Kidney (tissue), 14 donors: ENCODE results near the gene ZBED4. TPM values are rescaled to one million over a fixed set of nuclear protein-coding genes. Genes with fewer than 3 reads are reported as not detected.

Experiments used
- DNase-seq, 5 donors: peaks; one replicate each; pipeline ENCODE4 v3.0.0-alpha.2; 2013 to 2020
- FAIRE-seq: peaks from 2 replicates; lab custom pipeline; 2012; peaks lifted over from hg19 to GRCh38; lab: Jason Lieb, UNC
- H3K27ac ChIP-seq, 2 donors: one replicate each; pipeline ENCODE4 v1.7.0; 2013; ENCODE audit warnings: low read depth in 2 of 2, low read length in 2 of 2, inconsistent platforms in 1 of 2
- H3K27me3 ChIP-seq: one replicate; pipeline ENCODE4 v1.7.1; 2013; ENCODE audit warnings: low read length, inconsistent platforms; ENCODE audit not compliant: control insufficient read depth, insufficient read depth
- H3K36me3 ChIP-seq, 3 donors: one replicate each; pipeline versions ENCODE4 v1.7.0 to v1.7.1; 2013; ENCODE audit warnings: low read length in 3 of 3, control low read depth in 1 of 3, inconsistent platforms in 1 of 3; ENCODE audit not compliant: insufficient read depth in 3 of 3, control insufficient read depth in 2 of 3
- H3K4me1 ChIP-seq, 3 donors: one replicate each; pipeline versions ENCODE4 v1.7.0 to v1.7.1; 2013; ENCODE audit warnings: low read length in 3 of 3, inconsistent platforms in 1 of 3, low read depth in 1 of 3; ENCODE audit not compliant: control insufficient read depth in 2 of 3, insufficient read depth in 2 of 3
- H3K4me3 ChIP-seq, 3 donors: one replicate each; pipeline versions ENCODE4 v1.7.0 to v1.8.1; 2013; ENCODE audit warnings: low read length in 3 of 3, control low read depth in 1 of 3, inconsistent platforms in 1 of 3
- H3K9ac ChIP-seq, 3 donors: one replicate each; pipeline versions ENCODE4 v1.7.0 to v1.7.1; 2013; ENCODE audit warnings: low read length in 3 of 3, control low read depth in 1 of 3, inconsistent platforms in 1 of 3
- H3K9me3 ChIP-seq, 3 donors: one replicate each; pipeline versions ENCODE4 v1.7.0 to v1.7.1; 2013; ENCODE audit warnings: low read length in 3 of 3, control low read depth in 1 of 3, inconsistent platforms in 1 of 3; ENCODE audit not compliant: control insufficient read depth in 2 of 3, insufficient read depth in 1 of 3
- CTCF ChIP-seq: IDR thresholded peaks from 3 replicates; pipeline ENCODE4 v1.5.1; 2012; ENCODE audit warnings: mild to moderate bottlenecking, moderate library complexity, borderline replicate concordance; ENCODE audit not compliant: insufficient read depth; ENCODE audit errors: extremely low read depth
- intact Hi-C: fragments of 100-400 bp; cut with DNase I; formaldehyde crosslinking; loops from one replicate; pipeline ENCODE4 v1.11.1; 2022
- polyA plus RNA-seq: library from polyadenylated mRNA; stranded (reverse); fragments of 350-450 nt; fragmentation: Illumina TruSeq; extraction: RNeasy Lipid Tissue Mini Kit (QIAGEN cat#74804); gene quantifications from one replicate; pipeline ENCODE4 v1.2.3, GENCODE V29; 2014; ENCODE audit warnings: low read depth, low replicate concordance; ENCODE audit not compliant: insufficient read depth
- total RNA-seq: library from RNA; stranded (reverse); fragmentation: NEBNext Ultra II Directional; extraction: Animal tissue kit (Norgen Biotek cat#: 25700); gene quantifications from one replicate; pipeline ENCODE4 v1.2.1, GENCODE V29; 2021
- donor health status: control.
- donor health status: control.
- donor health status: control.
- donor health status: control.
- donor health status: control.
- donor health status: DM: yes; HTN: yes; CAD: no.
- donor health status: Normal renal cell carcinoma (clear cell type).

The ZBED4 gene
- total and polyA plus RNA-seq, 2 donors from 2014 or later = 2.1 to 12.9 TPM

DNA sequence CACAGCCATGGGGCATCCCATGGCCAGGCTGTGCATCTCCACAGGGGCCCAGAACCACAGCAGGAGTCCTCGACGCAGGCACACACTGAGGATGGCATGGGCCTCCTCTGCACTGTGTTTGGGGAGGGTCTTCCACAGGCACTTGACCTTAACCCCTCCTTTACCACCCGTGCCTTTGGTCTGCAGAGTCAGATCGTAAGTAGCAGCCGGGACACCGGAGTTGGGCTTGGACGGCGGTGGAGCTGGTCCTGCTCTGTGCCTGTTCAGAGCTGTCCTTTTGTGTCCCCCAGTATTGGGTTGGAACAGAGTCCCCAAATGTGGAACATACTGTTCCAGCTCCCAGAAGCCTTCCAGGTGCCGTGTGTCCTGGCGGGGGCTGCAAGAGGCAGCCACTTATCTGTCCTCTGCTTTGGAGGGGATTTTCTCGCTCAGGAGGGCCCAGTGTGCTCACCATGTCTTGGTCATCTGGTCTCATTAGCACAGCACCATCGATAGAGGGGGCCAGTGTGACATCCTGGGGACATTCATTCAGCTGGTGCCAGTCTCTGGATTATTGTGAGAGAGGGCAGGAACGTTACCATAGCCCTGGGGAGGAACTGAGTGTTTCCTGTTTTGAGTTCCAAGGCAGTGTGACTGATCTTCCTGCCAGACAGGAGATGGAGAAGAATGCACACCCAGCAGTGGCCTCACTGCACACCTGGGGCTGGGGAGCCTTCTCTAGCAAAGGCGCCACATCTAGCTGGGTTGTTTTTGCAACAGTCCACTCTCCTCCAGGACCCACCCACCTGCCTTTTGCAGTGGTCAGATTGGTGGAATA lies 77.2 kb downstream of the ZBED4 start:
- H3K4me1 ChIP-seq = peaks cover 0 to 25% (median 0%) of the 10 kb centered on the region in 3 donors
- intact Hi-C loops = no loop called here
- peak overlapping the region; percentile 20 to 32 for H3K27ac ChIP-seq
- no peaks in the 10 kb centered on the region for H3K9me3 ChIP-seq
- H3K36me3 ChIP-seq = no peaks in the 10 kb centered on the region
- FAIRE-seq (no peak), DNase-seq (peak; percentile 52 to 83 (median 67))
- no peak overlapping the region for H3K9ac ChIP-seq
- no peak overlapping the region for H3K4me3 ChIP-seq
- TF ChIP-seq CTCF = peak; percentile 78
- H3K27me3 ChIP-seq = no peaks in the 10 kb centered on the region

DNA sequence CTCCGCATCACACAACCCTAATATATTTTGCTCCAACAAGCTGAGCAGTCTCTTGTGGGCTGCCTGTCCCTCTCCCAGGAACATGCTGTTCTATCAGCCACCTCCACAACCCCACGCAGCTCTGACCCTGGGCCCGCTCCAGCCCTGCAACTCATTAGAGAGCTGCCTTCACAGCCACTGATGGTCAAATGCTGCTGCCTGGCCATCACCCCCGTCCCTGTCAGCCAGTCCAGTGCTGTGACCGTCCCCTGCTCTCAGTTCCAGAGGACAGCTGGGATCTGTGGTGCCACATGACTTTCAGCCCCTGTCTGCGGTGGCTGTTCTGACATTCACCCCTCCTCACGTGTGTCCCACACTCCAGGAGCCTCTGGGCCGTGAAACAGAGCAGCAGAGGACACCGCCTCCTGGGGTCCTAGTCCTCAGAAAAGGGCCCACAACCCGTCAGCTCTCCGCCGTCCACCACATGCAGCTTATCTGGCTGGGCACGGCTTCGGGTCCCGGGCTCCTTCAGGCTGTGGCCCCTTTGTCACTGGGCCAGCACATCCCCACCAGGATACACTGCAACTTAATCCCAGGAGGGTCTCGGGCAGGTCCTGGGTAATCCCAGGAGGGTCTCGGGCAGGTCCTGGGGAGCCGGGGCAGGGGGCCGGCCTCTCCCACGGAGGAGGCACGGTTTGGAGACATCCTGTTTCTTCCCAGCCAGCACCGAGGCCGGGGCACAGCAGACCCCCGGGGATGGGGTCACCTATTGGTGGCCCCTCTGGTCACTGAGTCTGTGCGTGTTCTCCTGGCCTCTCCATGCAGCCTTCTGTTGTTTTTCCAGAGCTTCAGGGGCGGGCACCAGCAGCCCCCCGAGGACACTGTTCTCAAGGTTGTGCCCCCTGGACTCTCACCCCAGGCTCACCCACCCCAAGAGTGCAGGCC lies 79.9 kb downstream of the ZBED4 start:
- H3K27ac ChIP-seq = peak overlapping the region; percentile 86 to 93
- FAIRE-seq (no peak), DNase-seq (peak in 2 of 5 donors; percentile 56 to 95)
- peak overlapping the region in 1 of 3 donors; percentile 7 for H3K9ac ChIP-seq
- H3K27me3 ChIP-seq = no peaks in the 10 kb centered on the region
- intact Hi-C loops = no loop called here
- peaks cover 0 to 43% (median 3%) of the 10 kb centered on the region in 3 donors for H3K4me1 ChIP-seq
- H3K4me3 ChIP-seq = no peak overlapping the region
- H3K36me3 ChIP-seq = no peaks in the 10 kb centered on the region
- H3K9me3 ChIP-seq = no peaks in the 10 kb centered on the region
- TF ChIP-seq CTCF = no peak

DNA sequence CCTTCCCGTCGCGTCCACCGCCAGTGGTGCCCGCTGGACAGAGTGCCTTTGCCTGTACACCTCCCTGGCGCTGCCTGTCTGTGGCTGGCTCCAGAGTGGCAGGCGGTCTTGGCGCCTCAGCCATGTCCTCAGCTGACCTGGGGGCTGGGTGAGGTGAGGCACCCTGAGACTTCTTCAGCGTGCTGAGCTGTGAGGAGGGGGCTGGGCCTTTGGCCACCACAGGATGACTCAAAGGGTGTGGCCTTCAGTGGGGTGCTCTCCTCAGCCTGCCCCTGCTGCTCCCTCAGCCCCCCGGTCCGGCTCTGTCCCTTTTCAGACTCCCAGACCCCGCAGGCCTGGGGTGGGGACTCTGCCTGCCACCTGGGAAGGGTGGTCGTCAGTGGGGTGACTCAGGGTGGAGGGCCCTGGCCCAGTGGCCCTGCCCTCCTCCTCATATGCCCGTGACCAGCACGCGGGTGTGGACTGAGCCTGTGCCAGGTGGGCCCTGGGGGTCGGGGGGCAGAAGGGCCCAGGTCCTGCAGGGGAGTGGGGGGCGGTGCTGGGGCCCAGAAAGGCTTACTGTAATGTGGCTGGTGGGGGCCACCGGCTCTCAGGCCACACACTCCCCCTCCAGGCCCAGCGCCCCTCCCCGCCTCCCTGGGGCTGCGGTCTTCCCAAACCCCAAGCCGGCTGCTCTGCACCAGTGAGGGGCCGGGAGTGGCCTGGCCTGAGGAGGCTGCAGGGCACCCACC lies 80.7 kb downstream of the ZBED4 start:
- peak in 2 of 5 donors; percentile 73 to 93 for DNase-seq
- H3K4me1 ChIP-seq = peaks cover 0 to 48% (median 3%) of the 10 kb centered on the region in 3 donors
- no peaks in the 10 kb centered on the region for H3K9me3 ChIP-seq
- peak overlapping the region in 2 of 3 donors; percentile 17 to 55 for H3K9ac ChIP-seq
- H3K27ac ChIP-seq = peak overlapping the region; percentile 86 to 93
- no peaks in the 10 kb centered on the region for H3K36me3 ChIP-seq
- peak overlapping the region in 1 of 3 donors; percentile 29 for H3K4me3 ChIP-seq
- intact Hi-C loops = no loop called here
- no peaks in the 10 kb centered on the region for H3K27me3 ChIP-seq
- no peak for FAIRE-seq
- TF ChIP-seq CTCF = no peak
